DND-41 (cell line): ENCODE results near the gene NINJ1.

Source experiments
- ATAC-seq: fragments of 200-7000 bp; cut with Tn5 transposase; 3 replicates; pipeline ENCODE4 v1.9.1; 2021; ENCODE audit warnings: low read depth; ENCODE audit not compliant: insufficient read depth
- DNase-seq: peaks from one replicate; pipeline ENCODE4 v3.0.0-alpha.2; 2020
- H2AFZ ChIP-seq: 2 replicates; pipeline ENCODE4 v1.6.0; 2012; ENCODE audit warnings: low read depth, low read length
- H3K27ac ChIP-seq: 2 replicates; pipeline ENCODE4 v1.5.1; 2012; ENCODE audit warnings: low read length, inconsistent platforms
- H3K27me3 ChIP-seq: fragments of 200-600 bp; sonication (generic); 2 replicates; pipeline ENCODE4 v1.6.0; 2012; ENCODE audit warnings: low read length, mild to moderate bottlenecking, inconsistent platforms; ENCODE audit not compliant: insufficient read depth, poor library complexity
- H3K36me3 ChIP-seq: 2 replicates; pipeline ENCODE4 v1.5.1; 2012; ENCODE audit warnings: low read length, inconsistent platforms; ENCODE audit not compliant: insufficient read depth
- H3K4me1 ChIP-seq: 2 replicates; pipeline ENCODE4 v1.5.1; 2012; ENCODE audit warnings: mild to moderate bottlenecking, low read length; ENCODE audit not compliant: insufficient read depth
- H3K4me2 ChIP-seq: 2 replicates; pipeline ENCODE4 v1.6.0; 2012; ENCODE audit warnings: mild to moderate bottlenecking, moderate library complexity, low read length, inconsistent platforms; ENCODE audit not compliant: insufficient read depth
- H3K4me3 ChIP-seq, 2 experiments: fragments of 200-600 bp in 1 of 2; shearing (Covaris generic) in 1 of 2; 2 replicates each; pipeline ENCODE4 v1.5.1; 2012 to 2016; ENCODE audit warnings: inconsistent platforms in 2 of 2, low read length in 2 of 2, mild to moderate bottlenecking in 2 of 2, low read depth in 1 of 2, moderate library complexity in 1 of 2
- H3K79me2 ChIP-seq: 2 replicates; pipeline ENCODE4 v1.6.0; 2012; ENCODE audit warnings: low read length, inconsistent platforms; ENCODE audit not compliant: insufficient read depth
- H3K9ac ChIP-seq: 2 replicates; pipeline ENCODE4 v1.6.0; 2012; ENCODE audit warnings: low read depth, mild to moderate bottlenecking, inconsistent platforms, low read length, moderate library complexity
- H3K9me3 ChIP-seq: 2 replicates; pipeline ENCODE4 v1.5.1; 2012; ENCODE audit warnings: low read length, moderate library complexity, mild to moderate bottlenecking, inconsistent platforms; ENCODE audit not compliant: insufficient read depth, severe bottlenecking
- H4K20me1 ChIP-seq: 2 replicates; pipeline ENCODE4 v1.6.0; 2012; ENCODE audit warnings: low read length; ENCODE audit not compliant: insufficient read depth
- EZH2 ChIP-seq: IDR thresholded peaks from 3 replicates; pipeline ENCODE4 v1.6.1; 2012; ENCODE audit warnings: borderline replicate concordance, low read depth, mild to moderate bottlenecking, moderate library complexity, low read length, inconsistent platforms; ENCODE audit not compliant: severe bottlenecking
- TF ChIP-seq, protein P1 (sequence below): IDR thresholded peaks from 2 replicates; pipeline ENCODE4 v1.5.1; 2012; ENCODE audit warnings: borderline replicate concordance, low read length, moderate library complexity, mild to moderate bottlenecking; ENCODE audit not compliant: poor library complexity, severe bottlenecking; ENCODE audit errors: extremely low read depth

NINJ1 gene

DNA sequence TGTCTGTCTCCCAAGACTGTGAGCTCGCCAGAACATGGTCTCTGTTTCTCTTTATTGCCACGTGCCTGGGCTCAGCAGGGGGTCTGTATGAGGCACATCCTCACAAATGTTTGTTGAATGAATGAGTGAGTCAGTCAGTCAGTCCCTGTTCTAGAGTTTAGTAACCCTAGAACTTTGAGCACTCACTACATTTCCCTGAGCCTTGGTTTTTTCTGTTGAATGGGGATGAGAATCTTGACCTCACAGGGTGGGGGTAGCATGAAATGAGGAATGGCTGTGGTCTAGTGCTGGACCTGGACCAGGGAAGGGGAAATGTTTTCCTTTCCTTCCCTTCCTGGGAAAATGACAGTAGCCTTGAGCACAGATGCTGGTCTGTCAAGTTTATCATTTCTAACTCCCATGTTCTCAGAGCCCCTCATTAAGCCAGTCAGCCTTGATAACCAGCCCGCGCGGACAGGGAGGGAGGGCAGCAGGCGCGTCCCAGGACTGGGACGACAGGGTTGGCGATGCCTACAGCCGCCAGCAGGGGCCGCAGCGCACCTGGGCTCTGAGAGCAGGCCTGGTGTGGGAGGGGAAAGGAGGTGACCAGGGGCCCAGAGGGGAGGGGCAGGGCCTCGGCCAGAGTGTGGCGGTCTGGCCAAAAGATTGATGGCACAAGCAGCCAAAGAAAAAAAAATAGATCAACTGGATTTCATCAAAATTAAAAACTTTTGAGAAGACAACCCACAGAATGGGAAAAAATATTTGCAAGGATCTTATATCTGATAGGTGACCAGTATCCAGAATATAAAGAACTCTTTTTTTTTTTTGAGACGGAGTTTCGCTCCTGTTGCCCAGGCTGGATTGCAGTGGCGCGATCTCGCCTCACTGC, 25.8 kb upstream of the NINJ1 start:
- Histone ChIP-seq H3K36me3 (no peaks in the 10 kb centered on the region), H3K27ac (no peak overlapping the region), H2AFZ (no peak overlapping the region), H3K27me3 (no peaks in the 10 kb centered on the region), H3K4me1 (no peaks in the 10 kb centered on the region), H3K9me3 (no peaks in the 10 kb centered on the region), H3K4me2 (no peak overlapping the region), H4K20me1 (no peaks in the 10 kb centered on the region), H3K4me3 (no peak overlapping the region), H3K79me2 (no peaks in the 10 kb centered on the region), H3K9ac (no peak overlapping the region)
- TF ChIP-seq, protein P1, sequence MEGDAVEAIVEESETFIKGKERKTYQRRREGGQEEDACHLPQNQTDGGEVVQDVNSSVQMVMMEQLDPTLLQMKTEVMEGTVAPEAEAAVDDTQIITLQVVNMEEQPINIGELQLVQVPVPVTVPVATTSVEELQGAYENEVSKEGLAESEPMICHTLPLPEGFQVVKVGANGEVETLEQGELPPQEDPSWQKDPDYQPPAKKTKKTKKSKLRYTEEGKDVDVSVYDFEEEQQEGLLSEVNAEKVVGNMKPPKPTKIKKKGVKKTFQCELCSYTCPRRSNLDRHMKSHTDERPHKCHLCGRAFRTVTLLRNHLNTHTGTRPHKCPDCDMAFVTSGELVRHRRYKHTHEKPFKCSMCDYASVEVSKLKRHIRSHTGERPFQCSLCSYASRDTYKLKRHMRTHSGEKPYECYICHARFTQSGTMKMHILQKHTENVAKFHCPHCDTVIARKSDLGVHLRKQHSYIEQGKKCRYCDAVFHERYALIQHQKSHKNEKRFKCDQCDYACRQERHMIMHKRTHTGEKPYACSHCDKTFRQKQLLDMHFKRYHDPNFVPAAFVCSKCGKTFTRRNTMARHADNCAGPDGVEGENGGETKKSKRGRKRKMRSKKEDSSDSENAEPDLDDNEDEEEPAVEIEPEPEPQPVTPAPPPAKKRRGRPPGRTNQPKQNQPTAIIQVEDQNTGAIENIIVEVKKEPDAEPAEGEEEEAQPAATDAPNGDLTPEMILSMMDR = peak; percentile 89
- no peak for TF ChIP-seq EZH2
- peak; percentile 92 for ATAC-seq
- DNase-seq = peak; percentile 63

DNA sequence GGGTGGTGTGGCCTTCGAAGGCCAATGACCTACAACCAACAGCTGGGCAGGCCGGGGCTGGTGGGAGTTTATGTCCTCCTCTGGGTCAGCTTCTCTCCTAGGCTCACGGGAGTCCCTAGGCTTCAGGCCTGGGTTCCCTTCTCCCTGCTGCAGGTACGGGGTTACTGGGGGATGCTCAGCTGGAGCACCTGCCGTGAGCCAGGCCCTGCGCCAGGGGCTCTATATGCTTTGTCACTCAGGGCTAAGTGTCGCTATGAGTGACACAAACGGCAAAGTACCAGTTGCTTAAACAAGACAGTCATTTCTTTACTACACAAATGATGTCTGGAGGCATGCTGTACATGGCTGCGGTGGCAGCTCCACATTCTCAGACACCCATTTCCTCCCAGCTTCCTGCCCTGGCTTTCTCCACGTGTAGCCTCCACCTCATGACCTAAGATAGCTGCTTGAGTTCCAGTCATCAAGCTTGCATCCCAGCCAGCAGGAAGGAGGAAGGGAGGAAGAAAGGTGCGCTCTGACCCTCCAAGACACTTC, 22.5 kb upstream of the NINJ1 start:
- no peak overlapping the region for H2AFZ ChIP-seq
- no peaks in the 10 kb centered on the region for H3K27me3 ChIP-seq
- H3K79me2 ChIP-seq = no peaks in the 10 kb centered on the region
- no peak for ATAC-seq
- no peaks in the 10 kb centered on the region for H3K4me1 ChIP-seq
- no peaks in the 10 kb centered on the region for H3K36me3 ChIP-seq
- no peak overlapping the region for H3K9ac ChIP-seq
- no peaks in the 10 kb centered on the region for H4K20me1 ChIP-seq
- H3K4me3 ChIP-seq = no peak overlapping the region
- TF ChIP-seq, protein P1 = no peak
- no peak for TF ChIP-seq EZH2
- no peaks in the 10 kb centered on the region for H3K9me3 ChIP-seq
- no peak for DNase-seq
- H3K4me2 ChIP-seq = no peak overlapping the region
- H3K27ac ChIP-seq = no peak overlapping the region

DNA sequence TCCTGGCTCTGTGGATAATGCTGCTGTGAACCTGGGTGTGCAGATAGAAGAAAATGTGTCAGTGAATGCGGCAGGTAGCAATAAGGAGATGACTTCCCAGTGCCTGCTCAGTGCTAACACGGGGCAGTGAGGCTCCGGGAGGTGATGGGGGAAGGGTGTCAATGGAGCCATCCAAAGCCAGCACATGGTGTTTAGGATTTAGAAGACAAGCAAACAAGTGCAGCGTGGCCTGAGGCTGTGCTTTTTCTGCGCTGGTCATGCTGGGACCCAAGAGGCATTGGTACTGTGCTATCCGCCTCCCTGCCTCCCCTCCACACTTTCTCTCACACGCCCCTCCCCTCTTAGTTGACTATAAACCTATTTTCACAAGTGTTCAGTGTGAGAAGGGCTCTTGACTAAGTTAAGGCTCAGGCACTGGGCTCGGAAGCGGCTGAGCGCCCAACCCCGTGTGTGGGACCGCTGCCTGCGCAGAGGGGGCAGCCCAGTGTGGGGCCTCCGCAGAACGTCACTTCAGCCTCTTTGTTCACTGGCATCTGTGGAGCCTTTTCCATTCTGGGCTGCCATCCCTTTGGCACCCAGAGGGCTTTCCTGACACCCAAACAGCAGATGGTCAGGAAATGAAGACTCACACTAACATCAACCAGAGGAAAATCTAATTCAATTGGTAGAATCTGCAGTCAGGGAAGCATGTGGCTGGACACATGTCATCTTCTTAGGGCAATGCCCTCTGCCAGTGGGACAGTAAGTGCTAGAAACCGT, 21.8 kb upstream of the NINJ1 start:
- Histone ChIP-seq H3K79me2 (no peaks in the 10 kb centered on the region), H3K4me2 (no peak overlapping the region), H3K4me3 (no peak overlapping the region), H2AFZ (no peak overlapping the region), H3K27me3 (no peaks in the 10 kb centered on the region), H3K9ac (no peak overlapping the region), H3K27ac (no peak overlapping the region), H3K36me3 (no peaks in the 10 kb centered on the region), H4K20me1 (no peaks in the 10 kb centered on the region), H3K9me3 (no peaks in the 10 kb centered on the region), H3K4me1 (no peaks in the 10 kb centered on the region)
- no peak for TF ChIP-seq EZH2
- TF ChIP-seq, protein P1 = no peak
- no peak for DNase-seq
- no peak for ATAC-seq
